Measurements from ENCODE around the gene GAB2.

The GAB2 gene

DNA sequence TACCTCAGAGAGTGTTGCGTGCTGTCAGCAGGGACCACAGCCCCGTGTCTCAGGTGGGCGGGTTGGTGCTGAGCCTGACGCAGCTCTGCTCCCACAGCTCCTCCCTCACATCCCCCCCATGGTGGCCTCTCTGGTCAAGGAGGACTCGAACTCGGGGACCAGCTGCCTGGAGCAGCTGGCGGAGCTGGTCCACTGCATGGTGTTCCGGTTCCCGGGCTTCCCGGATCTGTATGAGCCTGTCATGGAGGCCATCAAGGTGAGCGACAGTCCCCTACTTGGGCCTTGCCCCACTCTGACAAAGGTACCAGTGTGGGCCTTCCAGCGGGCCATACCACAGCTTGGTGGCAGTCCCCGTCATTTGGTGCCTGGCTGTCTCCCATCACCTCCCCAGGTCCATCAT is 217.1 kb downstream of the GAB2 start:
- DNase-seq, result no peak

DNA sequence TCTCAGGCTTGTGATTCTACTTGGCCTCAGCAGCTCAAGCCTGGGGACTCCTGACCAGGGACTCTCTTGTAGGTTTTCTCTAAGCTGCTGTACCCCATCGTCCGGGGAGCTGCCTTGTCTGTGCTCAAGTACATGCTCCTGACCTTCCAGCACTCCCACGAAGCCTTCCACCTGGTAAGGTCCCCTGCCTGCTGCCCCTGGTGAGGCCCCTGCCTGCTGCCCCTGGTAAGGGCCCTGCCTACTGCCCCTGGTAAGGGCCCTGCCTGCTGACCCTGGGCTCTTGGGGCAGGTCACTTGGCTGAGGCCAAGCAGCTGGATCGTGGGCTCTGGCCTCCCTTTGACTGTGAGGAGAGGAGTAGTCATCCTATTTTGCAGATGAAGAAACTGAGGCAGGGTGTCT is 217.6 kb downstream of the GAB2 start:
- no peak for DNase-seq

DNA sequence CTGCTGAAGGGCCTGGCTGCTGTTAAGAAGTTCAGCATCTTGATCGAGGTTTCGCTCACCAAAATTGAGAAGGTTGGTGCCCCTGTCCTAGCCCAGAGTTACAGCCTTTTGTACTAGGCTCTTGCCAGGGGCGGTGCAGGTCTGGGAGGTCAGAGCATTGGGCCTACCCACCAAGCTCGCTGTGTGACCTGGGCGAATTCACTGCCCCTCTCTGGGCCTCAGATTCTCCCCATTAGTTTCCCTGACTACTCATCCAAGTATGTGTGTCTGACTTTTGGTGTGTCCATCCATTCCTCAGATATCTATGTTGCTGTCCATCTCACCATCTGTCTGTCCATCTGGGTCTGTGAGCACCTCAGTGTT is 218.0 kb downstream of the GAB2 start:
- DNase-seq, result no peak

DNA sequence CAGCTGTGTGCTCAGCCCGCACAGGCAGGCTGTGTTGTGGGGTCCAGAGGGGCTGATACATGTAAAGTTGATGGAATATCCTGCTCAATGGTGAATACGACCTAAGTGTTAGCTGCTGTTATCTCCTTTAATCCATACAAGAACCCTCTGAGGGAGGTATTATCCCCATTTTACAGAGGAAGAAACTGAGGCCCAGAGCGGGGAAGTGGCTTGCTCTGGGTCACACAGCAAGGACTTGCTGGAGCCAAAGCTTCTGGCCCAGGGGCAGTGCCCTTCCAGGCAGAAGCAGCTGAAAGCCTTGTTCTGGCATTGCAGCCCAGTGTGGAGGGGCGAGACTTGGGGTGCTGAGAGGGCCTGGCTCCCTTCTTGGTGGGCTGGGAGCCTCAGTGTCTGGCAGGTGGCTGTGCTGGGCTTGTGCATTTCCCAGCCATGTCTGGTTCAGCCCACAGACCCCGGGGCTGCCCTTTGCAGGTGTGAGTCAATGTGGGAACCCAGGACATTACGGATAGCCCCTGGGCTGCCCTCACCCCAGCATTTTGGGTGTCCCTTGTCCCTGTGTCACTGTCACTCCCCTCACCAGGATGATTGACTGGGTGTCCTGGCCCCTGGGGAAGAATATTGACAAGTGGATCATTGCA is 218.5 kb downstream of the GAB2 start:
- no peak for DNase-seq

DNA sequence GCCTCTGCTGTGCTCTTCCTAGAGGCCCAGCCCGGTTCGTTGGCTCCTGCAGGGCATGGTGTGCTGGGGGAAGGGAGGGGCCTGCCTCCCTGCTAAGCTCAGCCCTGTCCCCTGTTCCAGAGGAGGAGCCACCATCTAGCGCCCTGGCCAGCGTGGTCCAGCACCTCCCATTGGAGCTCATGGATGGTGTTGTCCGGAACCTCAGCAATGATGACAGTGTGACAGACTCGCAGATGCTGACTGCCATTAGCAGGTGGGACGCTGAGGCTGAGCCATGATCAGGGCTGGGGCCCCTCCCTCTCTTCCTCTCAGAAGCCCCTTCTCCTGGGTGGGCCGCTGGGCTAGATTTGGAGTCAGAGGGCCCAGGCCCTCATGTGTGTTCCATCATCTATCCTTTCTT is 219.8 kb downstream of the GAB2 start:
- DNase-seq, result no peak

DNA sequence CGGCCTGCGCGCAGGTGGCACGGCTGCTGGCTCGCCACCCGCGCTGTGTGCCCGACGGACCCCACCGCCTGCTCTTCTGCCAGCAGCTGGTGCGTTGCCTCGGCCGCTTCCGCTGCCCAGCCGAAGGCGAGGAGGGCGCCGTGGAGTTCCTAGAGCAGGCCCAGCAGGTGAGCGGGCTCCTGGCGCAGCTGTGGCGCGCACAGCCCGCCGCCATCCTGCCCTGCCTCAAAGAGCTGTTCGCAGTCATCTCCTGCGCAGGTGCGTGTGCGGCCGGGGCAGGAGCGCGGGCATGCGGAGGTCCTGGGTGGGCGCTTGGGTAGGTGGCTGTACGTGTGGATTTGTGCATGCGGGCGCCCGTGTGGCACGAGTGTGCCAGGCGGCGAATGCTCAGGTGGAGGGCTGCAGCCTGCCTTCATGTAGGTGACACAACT is 220.9 kb downstream of the GAB2 start:
- no peak for DNase-seq

DNA sequence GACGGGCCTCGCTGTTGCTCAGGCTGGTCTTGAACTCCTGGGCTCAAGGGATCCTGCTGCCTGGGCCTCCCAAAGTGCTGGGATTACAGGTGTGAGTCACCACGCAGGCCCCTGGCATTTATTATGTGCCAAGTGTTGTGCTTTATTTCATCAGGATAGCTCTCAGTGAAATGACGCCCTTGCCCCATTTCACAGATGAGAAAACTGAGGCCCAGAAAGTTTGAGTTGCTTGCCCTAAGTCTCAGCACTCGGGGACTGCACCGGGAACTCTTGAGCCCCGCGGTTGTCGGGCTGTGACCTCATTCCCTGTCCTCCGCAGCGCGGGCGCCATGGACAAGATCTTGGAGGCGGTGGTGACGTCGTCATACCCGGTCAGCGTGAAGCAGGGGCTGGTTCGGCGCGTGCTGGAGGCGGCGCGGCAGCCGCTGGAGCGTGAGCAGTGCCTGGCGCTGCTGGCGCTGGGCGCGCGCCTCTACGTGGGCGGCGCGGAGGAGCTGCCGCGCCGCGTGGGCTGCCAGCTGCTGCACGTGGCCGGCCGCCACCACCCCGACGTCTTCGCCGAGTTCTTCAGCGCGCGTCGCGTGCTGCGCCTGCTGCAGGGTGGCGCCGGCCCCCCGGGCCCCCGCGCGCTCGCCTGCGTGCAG is 221.6 kb downstream of the GAB2 start:
- no peak for DNase-seq

DNA sequence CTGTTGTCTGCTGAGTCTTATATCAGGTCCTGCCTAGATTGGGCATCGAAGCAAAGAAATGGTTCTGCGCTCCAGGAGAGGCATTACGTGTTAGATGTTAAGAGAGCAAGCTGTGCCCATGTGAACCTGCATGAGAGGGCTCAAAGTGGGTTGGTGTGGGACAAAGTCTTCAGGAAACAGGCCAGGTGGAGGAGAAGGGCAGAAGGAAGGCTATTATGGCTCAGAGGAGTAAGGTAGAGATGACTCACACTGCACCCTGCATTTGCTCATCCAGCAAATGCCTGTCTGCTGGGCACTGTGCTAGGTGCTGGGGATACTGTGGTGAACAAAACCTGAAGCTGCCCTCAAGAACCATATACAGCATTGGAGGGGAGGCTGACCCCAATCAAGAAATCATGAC is 223.1 kb downstream of the GAB2 start:
- DNase-seq, result no peak

DNA sequence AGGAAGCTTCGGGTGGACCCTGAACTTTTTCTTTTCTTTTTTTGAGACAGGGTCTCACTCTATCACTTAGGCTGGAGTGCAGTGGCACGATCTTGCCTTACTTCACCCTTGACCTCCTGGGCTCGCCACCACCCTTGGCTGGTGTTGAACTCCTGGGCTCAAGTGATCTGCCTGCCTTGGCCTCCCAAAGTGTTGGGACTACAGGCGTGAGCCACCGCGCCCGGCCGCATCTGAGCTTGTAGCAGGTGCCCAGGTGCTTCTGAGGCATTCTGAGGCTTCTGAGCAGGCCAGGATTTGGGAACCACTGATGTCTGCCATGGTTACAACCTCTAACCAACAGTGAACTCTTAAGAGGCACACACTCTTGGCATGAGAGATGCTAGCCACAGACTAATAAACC is 223.8 kb downstream of the GAB2 start:
- no peak for DNase-seq

DNA sequence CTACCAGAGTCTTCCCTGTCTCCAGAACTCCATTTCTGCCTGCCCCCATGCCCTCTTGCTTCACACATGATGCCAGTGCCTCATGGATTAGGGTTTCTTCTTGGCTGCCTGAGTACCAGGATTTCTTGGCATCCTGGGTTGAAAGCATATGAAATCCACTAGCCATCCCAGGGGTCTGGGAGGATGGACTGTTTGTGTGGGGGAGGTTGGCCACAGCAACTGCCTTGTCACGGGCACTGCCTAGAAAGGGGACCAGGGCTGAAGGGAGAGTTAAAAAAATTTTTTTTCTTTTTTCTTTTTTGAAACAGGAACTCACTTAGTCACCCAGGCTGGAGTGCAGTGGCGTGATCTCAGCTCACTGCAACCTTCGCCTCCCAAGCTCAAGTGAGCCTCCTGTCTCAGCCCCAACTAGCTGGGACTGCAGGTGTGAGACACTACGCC is 224.7 kb downstream of the GAB2 start:
- peak in 1 of 6 experiments; percentile 5 for DNase-seq

DNA sequence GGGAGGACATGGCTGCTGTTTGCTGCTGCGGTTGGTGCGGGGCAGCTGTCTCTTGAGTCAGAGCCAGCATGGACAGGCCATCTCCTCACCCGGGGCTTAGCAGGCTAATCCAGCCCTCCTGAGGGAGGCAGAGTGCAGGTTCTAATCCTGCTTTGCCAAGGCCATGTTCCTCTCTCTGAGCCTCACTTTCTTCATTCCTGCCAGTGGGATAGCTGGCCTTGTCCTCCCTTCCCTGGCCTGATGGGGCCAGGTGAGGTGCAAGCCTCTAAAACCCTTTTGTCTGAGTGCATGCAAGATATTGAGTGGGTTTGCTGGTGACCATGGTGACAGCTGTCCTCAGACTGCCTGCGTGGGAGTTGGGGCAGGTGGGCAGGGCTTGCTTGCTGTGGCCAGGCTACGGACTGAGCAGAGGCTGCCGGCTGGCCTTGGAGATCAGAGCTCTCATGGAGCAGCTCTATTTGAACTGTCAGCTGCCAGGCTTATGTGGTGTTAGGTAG is 225.3 kb downstream of the GAB2 start:
- DNase-seq, result no peak

DNA sequence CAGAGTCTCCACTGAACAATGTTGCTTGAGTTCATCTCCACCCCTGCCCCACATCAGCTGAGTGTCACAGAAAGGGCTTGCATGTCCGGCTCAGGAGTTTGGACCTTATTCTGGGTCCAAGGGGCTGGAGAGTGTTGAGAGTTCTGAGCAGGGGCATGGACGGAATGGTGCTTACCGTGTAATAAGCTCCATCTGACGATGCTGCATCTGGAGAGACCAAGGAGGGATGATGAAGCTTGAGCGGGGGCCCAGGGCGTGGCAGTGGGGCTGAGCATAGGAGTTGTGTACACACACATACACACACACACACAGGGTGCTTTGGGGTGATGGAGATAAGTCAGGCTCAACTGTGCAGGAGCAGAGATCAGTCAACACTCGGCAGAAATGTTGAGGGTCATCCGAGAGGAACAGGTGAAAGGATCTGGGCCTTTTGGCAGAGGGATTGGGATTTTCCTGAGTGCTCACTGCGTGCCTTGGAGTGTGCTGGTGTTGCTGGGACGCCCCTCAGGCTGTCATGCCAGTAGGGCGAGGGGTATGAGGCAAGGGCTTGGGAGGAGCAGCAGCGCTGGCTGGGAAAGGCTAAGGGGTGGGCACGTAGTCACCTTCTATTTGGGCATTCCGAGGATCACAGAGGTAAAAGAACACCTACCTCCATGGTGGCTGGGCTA is 226.6 kb downstream of the GAB2 start:
- DNase-seq, result no peak

DNA sequence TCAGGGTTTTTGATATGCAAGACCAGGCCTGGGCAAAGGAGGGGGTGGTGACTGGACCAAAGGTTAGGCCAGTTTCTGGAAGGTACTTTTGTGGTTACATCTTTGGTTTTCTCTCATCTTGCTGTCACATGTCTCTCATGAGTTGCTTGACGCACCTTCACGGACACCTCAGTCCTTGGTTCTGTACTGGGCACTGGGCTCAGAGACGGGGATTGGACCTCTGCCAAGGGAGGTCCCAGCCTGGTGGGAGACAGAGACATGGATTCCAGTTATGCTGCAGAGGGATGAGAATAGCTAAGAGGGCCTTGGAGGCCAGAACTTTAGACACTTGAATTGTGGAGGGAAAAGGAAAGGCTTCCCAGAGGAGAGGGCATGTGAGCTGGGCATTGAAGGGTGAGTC is 227.2 kb downstream of the GAB2 start:
- DNase-seq, result no peak

DNA sequence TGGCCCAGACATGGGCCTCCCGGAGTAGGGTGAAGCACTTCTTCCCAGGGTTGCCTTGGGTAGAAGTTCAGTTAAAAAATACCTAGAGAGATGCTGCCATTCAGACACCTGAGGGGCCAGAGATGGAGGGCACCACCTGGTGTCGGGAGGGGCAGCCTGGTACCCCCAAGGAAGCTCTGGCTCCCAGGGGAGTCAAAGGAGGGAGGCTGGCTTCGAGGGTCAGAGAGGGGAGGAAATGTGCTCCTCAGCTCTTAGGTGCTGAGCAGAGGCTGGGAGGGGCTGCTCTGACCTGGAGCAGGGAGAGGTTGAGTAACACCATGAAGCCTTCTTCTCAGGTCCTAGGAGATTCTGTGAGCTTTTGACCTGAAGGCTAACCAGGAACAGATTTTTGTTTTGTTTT is 227.8 kb downstream of the GAB2 start:
- no peak for DNase-seq

DNA sequence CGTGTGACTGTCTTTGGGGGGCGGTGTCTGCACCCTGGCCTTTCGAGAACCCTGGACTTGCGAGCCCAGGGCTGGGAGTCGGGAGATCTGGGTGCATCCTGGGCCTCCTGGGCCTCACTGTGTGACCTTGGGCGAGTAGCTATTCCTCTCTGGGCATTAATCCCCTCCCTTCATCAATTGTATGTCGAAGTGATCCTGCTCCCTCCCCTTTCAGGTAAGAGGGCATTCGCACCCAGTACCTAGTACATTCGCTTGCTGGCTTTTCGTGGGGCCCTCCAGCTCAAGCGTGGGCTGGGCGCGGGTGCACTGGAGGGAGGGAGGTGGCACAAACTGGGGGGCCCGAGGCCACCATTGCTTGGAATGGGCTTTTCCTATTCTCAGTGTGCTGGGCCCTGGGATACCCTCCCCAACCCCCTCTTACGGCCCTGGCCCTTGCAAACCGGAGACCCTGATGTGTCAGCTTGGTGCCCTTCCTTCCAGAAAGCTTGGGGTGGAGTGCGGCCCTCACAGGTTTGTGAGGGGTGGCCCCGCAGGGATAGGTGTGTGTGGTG is 228.4 kb downstream of the GAB2 start:
- no peak for DNase-seq

DNA sequence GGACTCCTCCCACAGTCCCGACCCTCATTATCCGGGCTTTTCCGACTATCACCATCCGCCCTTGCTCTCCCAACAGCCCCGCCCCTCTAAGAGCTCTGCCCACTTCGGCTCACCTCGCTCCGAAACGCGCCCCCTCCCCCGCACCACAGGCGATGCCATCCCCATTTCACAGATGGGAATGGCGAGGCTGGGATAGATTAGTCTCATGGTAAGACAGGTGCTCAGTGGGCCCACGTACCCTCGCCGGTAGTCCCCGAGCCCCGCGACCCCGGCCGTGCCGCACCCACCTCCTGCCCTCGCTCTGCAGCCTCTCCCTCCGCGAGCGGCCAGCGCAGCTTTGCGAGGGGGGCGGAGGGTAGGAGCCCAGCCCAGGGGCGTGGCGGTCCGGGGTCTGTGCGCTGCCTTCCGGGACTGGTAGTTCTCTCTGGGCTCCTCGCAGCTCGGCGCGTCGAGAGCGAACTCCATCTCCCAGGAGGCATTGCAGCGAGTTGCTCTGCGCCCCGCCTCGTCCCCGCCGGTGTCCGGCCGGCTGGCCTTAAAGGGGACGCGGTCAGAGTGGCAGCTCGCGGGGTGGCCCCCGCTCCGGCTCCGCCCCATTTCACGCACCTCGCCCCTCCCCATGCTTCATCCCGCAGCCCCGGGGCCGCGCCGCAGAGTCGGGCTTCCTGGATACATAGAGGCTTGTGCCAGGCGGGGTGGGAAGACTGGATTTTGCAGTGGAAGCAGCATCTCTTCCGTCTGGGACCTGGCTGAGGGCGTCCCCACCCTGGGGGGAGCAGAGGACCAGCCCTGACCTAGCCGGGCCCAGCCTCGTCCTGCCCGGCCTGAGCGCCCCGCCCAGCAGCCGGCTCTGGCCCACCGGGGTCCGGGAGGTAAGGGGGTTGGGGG is 229.1 kb downstream of the GAB2 start, which contains the start of the genes KCTD21 and USP35:
TSS of gene KCTD21 (minus strand) at position 341 of the 888 bp plus-strand sequence. CDS start 14,072 bp downstream, outside the sequence.
TSS of gene USP35 (plus strand) at position 634 of the 888 bp plus-strand sequence. CDS start 7,327 bp downstream, outside the sequence.
- peak; percentile 78 to 87 (median 84) for DNase-seq

DNA sequence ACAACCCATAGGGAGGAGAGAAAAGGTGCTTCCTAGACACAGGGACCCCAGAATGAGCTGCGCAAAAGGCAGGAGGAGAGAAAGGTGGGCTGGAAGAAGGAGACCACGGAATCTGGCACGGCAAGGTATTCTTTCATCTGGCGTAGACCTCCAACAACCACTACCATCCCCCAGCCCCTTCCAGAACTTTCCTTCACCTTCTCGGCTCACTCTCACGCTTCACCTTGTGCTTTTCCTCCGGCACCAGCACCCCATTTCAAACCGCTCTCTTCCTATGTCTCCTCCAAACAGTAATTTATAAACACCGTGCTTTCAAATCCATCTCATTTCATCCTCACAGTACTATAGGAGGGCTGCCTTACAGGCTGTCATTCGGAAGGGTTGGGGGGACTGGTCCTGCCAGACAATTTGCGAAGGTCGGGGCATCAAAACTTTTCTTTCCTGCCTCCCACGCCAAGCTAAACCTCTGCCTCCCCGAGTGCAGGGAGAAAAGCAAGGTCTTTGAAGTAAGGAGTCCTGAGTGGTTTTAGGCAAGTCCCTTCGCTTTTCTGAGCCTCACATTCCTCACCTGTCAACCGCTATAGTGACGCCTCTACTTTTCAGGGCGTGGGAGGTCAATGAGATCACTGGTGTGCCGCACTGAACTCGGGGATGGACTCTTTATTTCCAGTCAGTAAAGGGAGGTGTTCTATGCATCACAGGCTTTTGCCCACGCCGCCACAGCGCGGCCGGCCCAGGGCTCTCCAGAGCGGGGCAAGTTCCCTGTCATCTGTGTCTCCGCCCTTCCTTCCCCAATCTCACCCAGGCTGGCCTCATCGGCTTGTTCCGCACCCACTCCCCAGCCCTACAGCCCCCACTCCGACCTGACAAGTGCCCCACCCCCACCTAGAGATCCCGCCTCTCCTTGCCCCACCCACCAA is 230.0 kb downstream of the GAB2 start:
- peak; percentile 65 to 82 (median 68) for DNase-seq

DNA sequence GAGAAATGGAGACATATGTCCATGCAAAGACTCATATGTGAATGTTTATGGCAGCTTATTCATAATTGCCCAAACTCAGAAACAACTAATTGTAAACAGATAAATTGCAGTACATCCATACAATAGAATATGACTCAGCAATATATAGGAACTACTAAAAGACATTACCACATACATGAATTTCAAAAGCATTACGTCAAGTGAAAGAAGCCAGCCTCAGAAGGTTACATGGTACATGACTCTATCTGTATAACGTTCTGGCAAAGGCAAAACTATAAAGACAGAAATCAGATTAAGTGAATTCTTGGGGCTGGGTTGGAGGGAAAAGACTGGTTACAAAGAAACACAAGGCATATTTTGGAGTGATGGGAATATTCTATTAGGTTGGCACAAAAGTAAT is 236.4 kb downstream of the GAB2 start:
- DNase-seq, result no peak

DNA sequence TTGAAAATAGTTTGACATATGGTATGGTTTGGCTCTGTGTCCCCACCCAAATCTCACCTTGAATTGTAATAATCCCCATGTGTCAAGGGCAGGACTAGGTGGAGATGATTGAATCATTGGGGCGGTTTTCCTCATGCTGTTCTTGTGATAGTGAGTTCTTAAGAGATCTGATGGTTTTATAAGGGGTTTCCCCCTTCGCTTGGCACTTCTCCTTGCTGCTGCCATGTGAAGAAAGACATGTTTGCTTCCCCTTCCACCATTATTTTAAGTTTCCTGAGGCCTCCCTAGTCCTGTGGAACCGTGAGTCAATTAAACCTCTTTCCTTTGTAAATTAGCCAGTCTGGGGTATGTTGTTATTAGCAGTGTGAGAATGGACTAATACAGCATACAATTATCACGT is 236.9 kb downstream of the GAB2 start:
- no peak for DNase-seq

DNA sequence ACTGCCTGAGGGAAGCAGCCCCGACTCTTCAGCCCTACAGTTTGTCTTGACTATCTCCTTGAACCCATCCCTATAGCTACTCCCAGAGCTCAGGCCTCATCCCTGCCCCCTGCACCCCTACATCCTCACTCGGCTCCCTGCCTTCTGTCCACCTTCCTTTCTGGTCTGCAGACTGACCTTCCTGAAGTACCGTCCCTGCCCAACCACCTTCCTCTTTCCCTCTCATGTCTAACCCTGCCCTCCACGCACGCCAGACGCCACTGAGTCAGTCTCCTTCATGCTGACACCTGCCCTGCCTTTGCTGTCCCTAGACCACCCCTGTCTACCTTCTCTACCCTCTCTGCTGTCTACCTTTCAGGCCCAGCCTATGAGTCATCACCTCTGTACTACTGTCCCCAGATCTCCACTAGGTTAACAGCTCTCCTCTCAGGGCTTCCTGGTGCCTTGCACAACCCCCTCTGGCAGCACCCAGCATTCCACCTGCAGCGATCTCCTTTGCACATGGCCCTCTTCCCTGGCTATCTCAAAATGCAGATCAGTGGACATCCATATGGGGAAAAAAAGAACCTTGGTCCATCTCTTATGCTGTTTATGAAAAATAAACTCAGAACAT is 238.1 kb downstream of the GAB2 start:
- DNase-seq, result no peak

DNA sequence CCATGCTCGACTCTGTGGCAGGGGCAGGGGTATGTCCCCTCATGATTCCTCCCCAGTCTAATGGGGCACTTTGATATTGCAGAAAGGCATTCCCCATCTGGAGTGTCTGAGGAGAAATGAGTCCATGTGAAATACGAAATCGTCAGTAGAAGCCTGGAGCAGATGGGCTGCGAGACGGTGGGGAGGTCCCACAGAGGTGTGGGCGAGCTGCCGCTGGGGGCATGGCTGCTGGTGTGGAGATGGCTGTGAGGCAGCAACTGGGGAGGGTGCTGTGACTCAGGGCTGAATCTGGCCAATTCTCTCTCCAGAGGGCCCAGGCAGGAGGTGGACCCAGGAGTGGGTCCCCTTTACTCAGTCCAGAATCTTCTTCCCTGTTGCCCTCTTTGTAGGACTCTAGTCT is 240.4 kb downstream of the GAB2 start:
- DNase-seq, result no peak
